Measurements from ENCODE around the gene MATCAP1. TPM values are rescaled to one million over a fixed set of nuclear protein-coding genes. Genes with fewer than 3 reads are reported as not detected.
A peak's percentile ranks its signal among the peaks of the same experiment; 100 is the strongest.

Gene MATCAP1
- total and polyA plus RNA-seq, 2 of the 13 experiments (the other 11 are each of a cell fraction or from before 2014, with no cell fraction given): 11.2 to 24.5 TPM

GRCh38 chr16:67150833-67151396 lies 32.8 kb downstream of the MATCAP1 start, which contains the start of gene B3GNT9 (continued):
- TF ChIP-seq GMEB1 (CRISPR knock-in tag; IDR thresholded peaks at IDR 0.05; ENCODE audit: borderline replicate concordance): peak; percentile 56; the same call in 1 of the 2 replicates
- peak; percentile 16; the same call in 1 of the 2 replicates for TF ChIP-seq PHF20 (CRISPR knock-in tag; IDR thresholded peaks at IDR 0.05)
- TF ChIP-seq DMAP1 (CRISPR knock-in tag; IDR thresholded peaks at IDR 0.05): peak; percentile 88; the same call in 1 of the 2 replicates
- no peak for TF ChIP-seq RBM39 (IDR thresholded peaks at IDR 0.05; ENCODE audit: low read depth, low read length, poor library complexity, severe bottlenecking)
- TF ChIP-seq ZFP41 (CRISPR knock-in tag; IDR thresholded peaks at IDR 0.05; ENCODE audit: borderline replicate concordance): peak; percentile 94
- 0 out of 2 replicates have a peak, but pooled peaks have one; percentile 50 for TF ChIP-seq ZNF713 (CRISPR knock-in tag; IDR thresholded peaks at IDR 0.05)
- TF ChIP-seq ZNF768 (CRISPR knock-in tag; IDR thresholded peaks at IDR 0.05): peak; percentile 31; the same call in 1 of the 2 replicates
- no peak for TF ChIP-seq ZNF281 (CRISPR knock-in tag; IDR thresholded peaks at IDR 0.05; ENCODE audit: borderline replicate concordance)
- TF ChIP-seq ARNTL (CRISPR knock-in tag; IDR thresholded peaks at IDR 0.05): peak; percentile 94
- peak; percentile 90 for TF ChIP-seq NFE2L1 (CRISPR knock-in tag; IDR thresholded peaks at IDR 0.05; ENCODE audit: borderline replicate concordance)
- TF ChIP-seq ATF7-NPFF (CRISPR knock-in tag; IDR thresholded peaks at IDR 0.05; ENCODE audit: low read depth): peak; percentile 66; the same call in 1 of the 2 replicates
- no peak for TF ChIP-seq PRDM4 (CRISPR knock-in tag; IDR thresholded peaks at IDR 0.05; ENCODE audit: borderline replicate concordance)
- peak; percentile 48; the same call in 1 of the 2 replicates for TF ChIP-seq ZNF552 (CRISPR knock-in tag; IDR thresholded peaks at IDR 0.05; ENCODE audit: borderline replicate concordance)
- TF ChIP-seq TGIF2 (CRISPR knock-in tag; IDR thresholded peaks at IDR 0.05): peak; percentile 41; the same call in 1 of the 2 replicates
- peak; percentile 80 for TF ChIP-seq ZFY (CRISPR knock-in tag; IDR thresholded peaks at IDR 0.05)
- peak; percentile 79; the same call in 1 of the 2 replicates for TF ChIP-seq GLI4 (CRISPR knock-in tag; IDR thresholded peaks at IDR 0.05; ENCODE audit: borderline replicate concordance)
- no peak for TF ChIP-seq MEIS2 (CRISPR knock-in tag; IDR thresholded peaks at IDR 0.05)
- TF ChIP-seq KDM5A (IDR thresholded peaks at IDR 0.05; ENCODE audit: borderline replicate concordance, low read length): no peak
- no peak for TF ChIP-seq ZNF597 (CRISPR knock-in tag; IDR thresholded peaks at IDR 0.05)
- peak; percentile 44; the same call in 1 of the 2 replicates for TF ChIP-seq ZNF563 (CRISPR knock-in tag; IDR thresholded peaks at IDR 0.05)
- TF ChIP-seq KLF16 (CRISPR knock-in tag; IDR thresholded peaks at IDR 0.05): peak in 1 of 2 experiments; percentile 44; a peak in 1 of 4 replicates
- TF ChIP-seq GABPB1 (CRISPR knock-in tag; IDR thresholded peaks at IDR 0.05): peak; percentile 74; the same call in 1 of the 2 replicates

Data from HepG2 (cell line).